ENCODE measurements around the gene FUT9.

DNA sequence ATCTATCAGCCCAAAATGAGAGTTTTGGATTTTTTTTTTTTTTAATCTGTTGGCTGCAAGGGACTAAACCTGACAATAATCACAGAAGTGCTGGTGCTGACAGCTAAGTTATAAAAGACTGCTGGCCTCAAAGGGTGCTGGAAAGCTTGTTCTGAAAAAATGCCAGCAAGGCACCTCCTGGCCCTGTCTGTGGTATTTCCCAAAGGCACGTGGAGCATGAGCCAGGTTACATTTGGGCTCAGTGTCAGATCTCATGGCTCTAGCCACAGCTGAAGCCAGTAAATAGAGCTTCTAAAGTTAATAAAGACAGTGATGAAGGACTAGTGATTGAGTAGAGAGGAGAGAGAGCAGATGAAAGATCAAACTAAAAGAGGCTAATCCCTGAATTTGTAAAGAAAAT is 178.9 kb downstream of the FUT9 start:
- TF ChIP-seq, protein P1, sequence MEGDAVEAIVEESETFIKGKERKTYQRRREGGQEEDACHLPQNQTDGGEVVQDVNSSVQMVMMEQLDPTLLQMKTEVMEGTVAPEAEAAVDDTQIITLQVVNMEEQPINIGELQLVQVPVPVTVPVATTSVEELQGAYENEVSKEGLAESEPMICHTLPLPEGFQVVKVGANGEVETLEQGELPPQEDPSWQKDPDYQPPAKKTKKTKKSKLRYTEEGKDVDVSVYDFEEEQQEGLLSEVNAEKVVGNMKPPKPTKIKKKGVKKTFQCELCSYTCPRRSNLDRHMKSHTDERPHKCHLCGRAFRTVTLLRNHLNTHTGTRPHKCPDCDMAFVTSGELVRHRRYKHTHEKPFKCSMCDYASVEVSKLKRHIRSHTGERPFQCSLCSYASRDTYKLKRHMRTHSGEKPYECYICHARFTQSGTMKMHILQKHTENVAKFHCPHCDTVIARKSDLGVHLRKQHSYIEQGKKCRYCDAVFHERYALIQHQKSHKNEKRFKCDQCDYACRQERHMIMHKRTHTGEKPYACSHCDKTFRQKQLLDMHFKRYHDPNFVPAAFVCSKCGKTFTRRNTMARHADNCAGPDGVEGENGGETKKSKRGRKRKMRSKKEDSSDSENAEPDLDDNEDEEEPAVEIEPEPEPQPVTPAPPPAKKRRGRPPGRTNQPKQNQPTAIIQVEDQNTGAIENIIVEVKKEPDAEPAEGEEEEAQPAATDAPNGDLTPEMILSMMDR (conservative IDR thresholded peaks at IDR 0.05; ENCODE audit: low read depth, low read length), result no peak
- TF ChIP-seq EZH2phosphoT487 (IDR thresholded peaks at IDR 0.05; ENCODE audit: borderline replicate concordance, low read length) (no peak), EZH2 (IDR thresholded peaks at IDR 0.05; ENCODE audit: low read length, unreplicated experiment) (no peak)

Data from PC-3 (cell line).